Heart right ventricle (tissue), 16 donors: ENCODE measurements around the gene NPIPA3. TPM values are rescaled to one million over a fixed set of nuclear protein-coding genes. Genes with fewer than 3 reads are reported as not detected.
A peak's percentile ranks its signal among the peaks of the same experiment; 100 is the strongest.
"Not testable (repeated sequence)": the region's sequence is repeated elsewhere in the genome, so short reads cannot be mapped to it uniquely, and the experiment has no call there.

ENCODE experiments used
- ATAC-seq, 8 donors: fragments of 200-7000 bp; cut with Tn5 transposase; one replicate each; pipeline ENCODE4 v1.9.1; 2020; ENCODE audit warnings: mild to moderate bottlenecking in 8 of 8, moderate library complexity in 8 of 8, moderate number of reproducible peaks in 1 of 8
- DNase-seq, 2 donors: peaks; one replicate each; pipeline ENCODE4 v3.0.0-alpha.2; 2020
- H3K27ac ChIP-seq, 10 donors: fragments of 200-600 bp; sonication (generic) in 2 of 10; one replicate each; pipeline versions ENCODE4 v1.5.0 to v1.8.0; 2020 to 2022; ENCODE audit warnings: mild to moderate bottlenecking in 3 of 10
- H3K27me3 ChIP-seq, 7 donors: fragments of 200-600 bp; one replicate each; pipeline ENCODE4 v1.8.0; 2021 to 2022; ENCODE audit warnings: mild to moderate bottlenecking in 2 of 7
- H3K36me3 ChIP-seq, 9 donors: fragments of 200-600 bp; sonication (generic) in 1 of 9; one replicate each; pipeline versions ENCODE4 v1.5.0 to v1.8.0; 2020 to 2022; ENCODE audit warnings: mild to moderate bottlenecking in 2 of 9
- H3K4me1 ChIP-seq, 9 donors: fragments of 200-600 bp; sonication (generic) in 1 of 9; one replicate each; pipeline versions ENCODE4 v1.5.0 to v1.8.0; 2020 to 2022; ENCODE audit warnings: mild to moderate bottlenecking in 4 of 9
- H3K4me3 ChIP-seq, 10 donors: fragments of 200-600 bp; sonication (generic) in 2 of 10; one replicate each; pipeline versions ENCODE4 v1.5.0 to v1.8.0; 2020 to 2022; ENCODE audit warnings: mild to moderate bottlenecking in 7 of 10, moderate library complexity in 2 of 10
- H3K9me3 ChIP-seq, 11 donors: fragments of 200-600 bp in 10 of 11; sonication (generic) in 2 of 11; one replicate each; pipeline versions ENCODE4 v1.5.0 to v1.8.0; 2013 to 2022; ENCODE audit warnings: mild to moderate bottlenecking in 2 of 11, control low read depth in 1 of 11, moderate library complexity in 1 of 11
- CTCF ChIP-seq, 9 donors: fragments of 200-600 bp; sonication (generic) in 2 of 9; IDR thresholded peaks; one replicate each; pipeline versions ENCODE4 v1.5.0 to v1.8.0; 2021 to 2022; ENCODE audit warnings: antibody characterized with exemption in 9 of 9, mild to moderate bottlenecking in 5 of 9, moderate library complexity in 1 of 9
- WGBS, 2 donors: extraction: QIAGEN DNeasy Blood & Tissue Kit; methylation state at CpG; one replicate each; pipeline ENCODE4 v1.1.7; 2013; ENCODE audit warnings: inconsistent platforms in 1 of 2; 5-methylcytosine and 5-hydroxymethylcytosine counted together
- intact Hi-C, 10 donors: fragments of 100-400 bp; cut with DNase I; formaldehyde crosslinking; loops; one replicate each; pipeline versions ENCODE4 v1.11.1 to v1.14.2; 2022
- long read RNA-seq, 3 donors: library from polyadenylated mRNA; unstranded; transcript quantifications; one replicate each; pipeline ENCODE4 v2.0.0, GENCODE V29; 2020 to 2021
- polyA plus RNA-seq, 2 donors: library from polyadenylated mRNA; stranded (reverse); fragments of 200-250 nt; gene quantifications; one replicate each; pipeline ENCODE4 v1.2.3, GENCODE V29; 2013
- total RNA-seq, 10 donors: library from RNA; stranded (reverse); fragmentation: NEBNext Ultra II Directional in 3 of 10; extraction: Animal tissue kit (Norgen Biotek cat#: 25700) in 3 of 10; gene quantifications; one replicate each; pipeline versions ENCODE4 v1.2.1 to v1.2.4, GENCODE V29; 2021 to 2023
- donor health status: Arrhythmogenic right ventricular cardiomyopathy.
- donor health status: ischemic (EF 13 %, LVEDD 7.1; RV severe dilation, severe dysfunction).
- donor health status: healthy with polysubstance abuse.
- donor health status: DM: no; HTN: yes; CAD: no.
- donor health status: DM: no; HTN: no; CAD: no.
- donor health status: ischemic (EF 25% LVEDD 6.9; RV normal size, moderate dysfunction).
- donor health status: ischemic (EF 25% LVEDD 5.7; RV mildly dilated, moderate dysfunction).
- donor health status: healthy.
- donor health status: DM: yes; HTN: yes; CAD: no.
- donor health status: Ischemic cardiomyopathy.
- donor health status: ischemic (EF 35%, LVEDD 5.7; RV mildly dilated, moderate dysfunction).
- donor health status: nonischemic (EF 11% LVEDD 7.7; RV severe dilation, severe dysfunction).
- donor health status: DM: yes; HTN: yes; CAD: no.
- donor health status: PGD.
- donor health status: ischemic (EF 29% LVEDD 5.4; RV normal size, mild dysfunction).
- donor health status: nonischemic (EF 23%, LVEDD 6.1; RV moderate dilation, normal function).

NPIPA3 gene
- total RNA-seq: 1 to 10 TPM in 5 of 10 donors, under 1 TPM in 2, not detected in 3; 0.42 to 3.6 (median 2.2) TPM
- 1 to 10 TPM in 1 of 2 donors, under 1 TPM in 1; 0.94 to 2.8 TPM for polyA plus RNA-seq
- long read RNA-seq, donor 1: 0 reads
- long read RNA-seq, donor 2: 0 reads
- long read RNA-seq, donor 3: 0 reads

DNA sequence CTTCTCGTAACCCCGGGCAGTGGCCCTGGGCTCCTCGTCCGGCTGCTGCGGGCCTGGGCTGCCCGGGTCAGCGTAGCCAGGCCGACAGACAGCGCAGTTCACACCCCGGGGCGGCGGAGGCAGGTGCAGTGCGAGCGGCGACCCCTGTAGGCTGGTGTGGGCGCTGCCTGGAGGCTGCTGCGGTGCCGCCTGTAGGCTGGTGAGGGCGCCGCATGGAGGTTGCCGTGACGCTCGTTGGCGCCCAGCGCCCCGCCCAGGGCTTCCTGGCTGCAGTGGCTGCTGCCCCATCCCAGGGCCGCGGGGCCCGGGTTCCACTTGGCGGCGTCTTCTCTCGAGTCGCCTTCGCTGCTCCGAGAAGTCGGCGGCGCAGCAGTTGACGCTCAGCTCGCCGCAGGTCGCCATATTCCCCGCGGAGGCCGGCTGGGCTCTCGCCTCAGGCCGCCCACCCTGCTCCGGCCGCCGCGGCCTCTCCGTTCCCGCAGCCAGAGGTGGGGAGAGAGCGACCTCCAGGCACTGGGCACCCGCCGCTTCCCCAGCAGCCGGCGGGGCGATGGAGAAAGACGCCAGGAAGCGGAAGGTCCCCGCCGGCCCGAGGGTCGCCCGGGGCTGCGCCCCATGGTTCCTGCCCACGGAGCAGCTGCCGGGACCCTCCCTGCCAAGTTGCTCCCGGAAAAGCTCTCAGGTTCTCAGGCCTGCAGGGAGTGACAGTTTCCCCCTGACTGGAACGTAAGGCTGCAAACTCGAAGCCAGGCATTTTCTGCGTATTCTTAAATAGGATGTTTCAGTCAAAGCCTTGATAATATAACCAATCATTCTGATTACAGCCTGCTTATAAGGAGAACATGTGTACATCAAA is at the start of gene NPIPA3:
Gene NPIPA3 (plus strand): TSS at position 256 of the 856 bp plus-strand sequence. CDS start 5,533 bp downstream, outside the sequence.
- H3K4me1 ChIP-seq, H3K27me3 ChIP-seq, H3K9me3 ChIP-seq, H3K27ac ChIP-seq, H3K4me3 ChIP-seq, intact Hi-C loops, DNase-seq, H3K36me3 ChIP-seq: not testable (repeated sequence)
- peak; percentile 97 to 100 (median 98) for ATAC-seq
- no CpG with 5 or more reads among the region's 73 CpGs for WGBS, 2 donors

GRCh38 chr16:14658063-14658462 is 45.1 kb upstream of the NPIPA3 start:
- H3K27ac ChIP-seq: no peak overlapping the region
- ATAC-seq: no peak
- no peaks in the 10 kb centered on the region for H3K4me1 ChIP-seq
- no peak for DNase-seq
- peaks cover 0 to 100% (median 57%) of the 10 kb centered on the region in 9 donors for H3K36me3 ChIP-seq
- no peak for TF ChIP-seq CTCF (IDR thresholded peaks at IDR 0.05)
- H3K9me3 ChIP-seq: no peaks in the 10 kb centered on the region
- WGBS, 2 donors: 73 to 79% methylated on average over 2 of the region's 2 CpGs
- intact Hi-C loops: no loop called here
- no peak overlapping the region for H3K4me3 ChIP-seq
- no peaks in the 10 kb centered on the region for H3K27me3 ChIP-seq

DNA sequence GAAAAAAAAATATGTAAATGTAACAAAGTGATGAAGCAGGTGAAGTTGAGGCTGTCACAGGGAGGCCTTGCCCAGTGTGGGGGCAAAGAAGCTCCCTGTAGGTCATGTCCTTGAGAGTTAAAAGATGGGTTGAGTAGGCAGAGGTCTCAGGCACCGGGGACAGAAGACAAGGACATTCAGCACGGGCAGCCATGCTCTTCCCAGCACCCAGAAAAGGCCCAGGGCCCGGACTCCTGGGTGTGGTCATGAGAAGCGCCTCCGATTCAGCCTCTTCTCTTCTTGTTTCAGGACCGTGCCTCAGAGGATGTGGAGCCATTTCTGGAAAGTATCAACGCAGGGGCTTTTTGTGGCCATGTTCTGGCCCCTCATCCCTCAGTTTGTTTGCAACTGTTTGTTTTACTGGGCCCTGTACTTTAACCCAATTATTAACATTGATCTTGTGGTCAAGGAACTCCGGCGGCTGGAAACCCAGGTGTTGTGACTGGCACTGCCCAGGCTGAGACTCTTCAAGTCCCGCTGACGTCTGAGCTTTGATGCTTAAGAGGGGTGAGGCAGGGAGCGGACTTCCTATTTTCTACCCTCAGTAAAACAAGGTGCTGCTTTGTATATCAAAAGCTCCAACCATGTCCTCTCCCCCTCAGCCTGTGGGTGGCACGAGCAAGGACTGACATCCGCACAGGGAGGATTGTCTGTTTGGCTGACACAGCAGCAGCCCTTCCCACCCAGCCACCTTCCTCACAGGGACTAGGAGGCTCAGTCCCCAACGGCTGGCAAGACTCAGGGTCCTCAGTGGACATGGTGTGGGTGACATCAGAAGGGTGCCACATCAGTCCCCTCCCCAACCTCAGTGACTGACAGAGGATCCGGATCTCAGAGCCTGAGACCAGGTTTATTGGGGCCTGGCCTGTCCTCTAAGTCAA is 35.6 kb upstream of the NPIPA3 start:
- peaks cover 0 to 74% (median 56%) of the 10 kb centered on the region in 9 donors for H3K36me3 ChIP-seq
- H3K4me1 ChIP-seq: no peaks in the 10 kb centered on the region
- intact Hi-C loops: no loop called here
- ATAC-seq (no peak), DNase-seq (no peak)
- no peaks in the 10 kb centered on the region for H3K9me3 ChIP-seq
- no peak for TF ChIP-seq CTCF (IDR thresholded peaks at IDR 0.05)
- no peak overlapping the region for H3K4me3 ChIP-seq
- WGBS, 2 donors: 88 to 89% methylated on average over 16 of the region's 16 CpGs
- no peaks in the 10 kb centered on the region for H3K27me3 ChIP-seq
- H3K27ac ChIP-seq: no peak overlapping the region

DNA sequence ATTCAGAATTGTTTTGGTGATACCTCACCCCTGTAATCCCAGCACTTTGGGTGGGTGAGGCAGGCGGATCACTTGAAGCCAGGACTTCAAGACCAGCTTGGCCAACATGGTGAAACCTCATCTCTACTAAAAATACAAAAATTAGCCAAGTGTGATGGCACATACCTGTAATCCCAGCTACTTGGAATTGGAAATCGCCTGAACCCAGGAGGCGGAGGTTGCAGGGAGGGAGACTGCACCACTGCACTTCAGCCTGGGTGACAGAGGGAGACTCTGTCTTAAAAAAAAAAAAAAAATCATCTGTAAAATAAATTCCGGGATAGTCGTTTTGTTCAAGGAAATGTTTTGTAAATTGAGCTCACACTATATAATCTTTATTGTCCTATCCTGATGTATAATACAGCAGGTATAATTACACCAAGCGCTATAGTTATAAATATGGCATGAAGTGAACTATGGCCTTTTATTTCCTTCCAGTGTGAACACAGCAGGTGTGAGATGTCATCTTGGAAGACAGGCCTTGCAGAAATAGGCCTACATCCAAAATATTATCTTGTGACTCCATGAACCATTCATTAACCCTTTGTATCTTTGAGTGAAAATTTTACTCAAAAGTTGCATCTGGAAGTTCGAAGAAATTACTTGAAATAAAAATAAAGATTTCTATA is 34.5 kb upstream of the NPIPA3 start:
- 77 to 80% methylated on average over 7 of the region's 7 CpGs for WGBS, 2 donors
- no peak for DNase-seq
- intact Hi-C loops: no loop called here
- Histone ChIP-seq H3K9me3 (no peaks in the 10 kb centered on the region), H3K4me1 (no peaks in the 10 kb centered on the region), H3K4me3 (no peak overlapping the region), H3K27me3 (no peaks in the 10 kb centered on the region), H3K27ac (no peak overlapping the region), H3K36me3 (peaks cover 0 to 63% (median 45%) of the 10 kb centered on the region in 9 donors)
- no peak for ATAC-seq
- TF ChIP-seq CTCF (IDR thresholded peaks at IDR 0.05): no peak
